SKM-1 treated with dmso at 0.1 percent for 144 hours (cell line): ENCODE data around the gene GADD45B.
"Not testable (repeated sequence)": the region's sequence is repeated elsewhere in the genome, so short reads cannot be mapped to it uniquely, and the experiment has no call there.

Experiments used
- DNase-seq: peaks from one replicate; lab custom pipeline; 2025; ENCODE audit not compliant: unreplicated experiment; lab: John Stamatoyannopoulos, UW

GADD45B gene

GRCh38 chr19:2443785-2444182, 32.1 kb upstream of the GADD45B start:
- DNase-seq: no peak

- no peak for DNase-seq
These were observed 31.5 kb upstream of the GADD45B start for GRCh38 chr19:2444251-2445002.

- DNase-seq: no peak
These were observed 29.5 kb upstream of the GADD45B start for GRCh38 chr19:2446381-2446780.

GRCh38 chr19:2449019-2449418, 26.9 kb upstream of the GADD45B start:
- no peak for DNase-seq

- DNase-seq: no peak
These were observed 24.8 kb upstream of the GADD45B start for GRCh38 chr19:2451138-2451537.

GRCh38 chr19:2451741-2452140, 24.2 kb upstream of the GADD45B start:
- no peak for DNase-seq

- no peak for DNase-seq
These were observed 22.4 kb upstream of the GADD45B start for GRCh38 chr19:2453431-2454025.

- DNase-seq: no peak
These were observed 21.5 kb upstream of the GADD45B start for GRCh38 chr19:2454199-2454961.

GRCh38 chr19:2454962-2455850, 20.7 kb upstream of the GADD45B start:
- no peak for DNase-seq

GRCh38 chr19:2455851-2456570, 19.9 kb upstream of the GADD45B start:
- DNase-seq: no peak

- DNase-seq: no peak
These were observed 18.4 kb upstream of the GADD45B start for GRCh38 chr19:2457394-2458037.

GRCh38 chr19:2458054-2458453, 17.9 kb upstream of the GADD45B start:
- DNase-seq: no peak

GRCh38 chr19:2458776-2459175, 17.2 kb upstream of the GADD45B start:
- not testable (repeated sequence) for DNase-seq

GRCh38 chr19:2460245-2460644, 15.7 kb upstream of the GADD45B start:
- no peak for DNase-seq

- no peak for DNase-seq
These were observed 13.9 kb upstream of the GADD45B start for GRCh38 chr19:2461751-2462634.

- no peak for DNase-seq
These were observed 13.1 kb upstream of the GADD45B start for GRCh38 chr19:2462635-2463421.

- DNase-seq: not testable (repeated sequence)
These were observed 12.2 kb upstream of the GADD45B start for GRCh38 chr19:2463694-2464093.

- no peak for DNase-seq
These were observed 11.5 kb upstream of the GADD45B start for GRCh38 chr19:2464389-2464788.
